ENCODE measurements around the gene PTTG1IP.
A peak's percentile ranks its signal among the peaks of the same experiment; 100 is the strongest.

The PTTG1IP gene

DNA sequence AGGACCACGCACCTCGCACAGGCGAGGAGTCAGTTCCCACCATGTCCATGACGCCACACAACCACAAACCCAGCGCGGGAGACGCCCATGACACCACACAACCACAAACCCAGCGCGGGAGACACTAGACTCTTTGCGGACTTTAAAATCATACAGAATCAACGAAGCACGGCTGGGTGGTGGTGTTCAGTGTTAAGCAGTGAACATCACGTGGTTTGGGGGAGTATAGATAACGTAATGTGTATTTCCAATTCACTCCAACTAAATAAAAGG lies 19.2 kb downstream of the PTTG1IP start:
- Histone ChIP-seq H3K27ac (ENCODE audit: insufficient read depth in 1 of 2, low read depth in 1 of 2, low read length in 2 of 2, poor library complexity in 1 of 2, severe bottlenecking in 2 of 2) (peak overlapping the region in 1 of 2 experiments; percentile 78), H3K4me1 (ENCODE audit: control extremely low read depth in 1 of 4, control insufficient read depth in 4 of 4, insufficient read depth in 4 of 4, low read length in 3 of 4) (peaks cover 6 to 68% (median 30%) of the 10 kb centered on the region in 4 experiments), H3K9me3 (ENCODE audit: control extremely low read depth in 1 of 5, control insufficient read depth in 4 of 5, insufficient read depth in 2 of 5, low read depth in 1 of 5, low read length in 4 of 5) (no peaks in the 10 kb centered on the region), H3K27me3 (replicated peaks in 2 of 5; ENCODE audit: control insufficient read depth in 4 of 5, insufficient read depth in 5 of 5, low read length in 4 of 5) (no peaks in the 10 kb centered on the region), H3K36me3 (ENCODE audit: control insufficient read depth in 4 of 4, insufficient read depth in 4 of 4, low read length in 3 of 4) (peaks cover 13 to 83% (median 66%) of the 10 kb centered on the region in 4 experiments), H3K4me3 (ENCODE audit: control insufficient read depth in 1 of 7, extremely low read depth in 1 of 7, insufficient read depth in 4 of 7, low read depth in 2 of 7, low read length in 6 of 7) (no peak overlapping the region)
- ChIA-PET POLR2A (interaction anchor here (0.8 to 1.3 kb wide), 3 partner anchors 8 to 34 kb away, joined by 3 to 5 read pairs (median 3); no protein-coding TSS in a partner anchor), CTCF (interaction anchor here (0.8 to 1.8 kb wide), 10 partner anchors 13 to 81 kb away, joined by 3 to 8 read pairs (median 3); partner anchors contain the start of gene PTTG1IP)
- peak in 2 of 3 donors; percentile 52 to 87 for DNase-seq
- no CpG with 5 or more reads among the region's 14 CpGs for WGBS (ENCODE audit: insufficient coverage)

DNA sequence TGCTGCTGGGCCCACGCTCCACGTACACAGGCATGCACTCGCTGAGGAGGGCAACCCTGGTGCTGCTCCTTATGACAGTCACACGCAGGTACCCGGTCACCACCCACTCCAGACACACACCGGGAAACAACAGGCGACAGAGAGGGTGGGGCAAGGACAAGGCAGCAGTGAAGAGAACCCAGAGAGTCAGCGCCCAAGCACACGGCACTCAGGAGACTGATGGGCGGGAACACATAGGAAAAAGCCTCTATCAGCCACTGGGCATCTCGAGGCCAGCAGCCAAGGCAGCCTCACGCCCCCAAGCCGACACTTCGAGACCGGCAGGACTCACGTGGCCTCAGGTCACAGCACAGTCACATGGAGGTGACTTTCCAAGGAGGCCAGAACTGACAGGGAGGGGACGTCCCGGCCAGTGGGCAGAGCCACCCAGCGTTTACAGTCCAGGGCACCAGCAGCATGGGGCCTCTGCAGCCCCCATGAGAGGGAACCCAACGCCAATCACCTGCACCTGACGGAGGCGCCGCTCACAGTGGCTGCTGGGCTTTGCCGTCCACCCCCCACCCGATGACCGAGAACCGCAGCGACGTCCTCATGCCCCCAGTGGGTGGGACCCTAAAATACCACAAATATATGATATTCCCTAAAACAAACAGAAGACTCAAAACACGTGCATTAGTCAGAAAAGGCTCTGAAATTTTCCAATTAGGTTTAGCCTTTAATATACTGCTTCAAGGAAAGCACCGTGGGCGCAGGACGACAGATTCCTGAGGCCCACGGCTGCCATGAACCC lies 19.7 kb downstream of the PTTG1IP start:
- peaks cover 13 to 83% (median 67%) of the 10 kb centered on the region in 4 experiments for H3K36me3 ChIP-seq (ENCODE audit: control insufficient read depth in 4 of 4, insufficient read depth in 4 of 4, low read length in 3 of 4)
- CTCF ChIA-PET, result interaction anchor here (0.8 to 1.8 kb wide), 7 partner anchors 14 to 55 kb away, joined by 3 to 8 read pairs (median 4); no protein-coding TSS in a partner anchor
- H3K9me3 ChIP-seq (ENCODE audit: control extremely low read depth in 1 of 5, control insufficient read depth in 4 of 5, insufficient read depth in 2 of 5, low read depth in 1 of 5, low read length in 4 of 5), result no peaks in the 10 kb centered on the region

DNA sequence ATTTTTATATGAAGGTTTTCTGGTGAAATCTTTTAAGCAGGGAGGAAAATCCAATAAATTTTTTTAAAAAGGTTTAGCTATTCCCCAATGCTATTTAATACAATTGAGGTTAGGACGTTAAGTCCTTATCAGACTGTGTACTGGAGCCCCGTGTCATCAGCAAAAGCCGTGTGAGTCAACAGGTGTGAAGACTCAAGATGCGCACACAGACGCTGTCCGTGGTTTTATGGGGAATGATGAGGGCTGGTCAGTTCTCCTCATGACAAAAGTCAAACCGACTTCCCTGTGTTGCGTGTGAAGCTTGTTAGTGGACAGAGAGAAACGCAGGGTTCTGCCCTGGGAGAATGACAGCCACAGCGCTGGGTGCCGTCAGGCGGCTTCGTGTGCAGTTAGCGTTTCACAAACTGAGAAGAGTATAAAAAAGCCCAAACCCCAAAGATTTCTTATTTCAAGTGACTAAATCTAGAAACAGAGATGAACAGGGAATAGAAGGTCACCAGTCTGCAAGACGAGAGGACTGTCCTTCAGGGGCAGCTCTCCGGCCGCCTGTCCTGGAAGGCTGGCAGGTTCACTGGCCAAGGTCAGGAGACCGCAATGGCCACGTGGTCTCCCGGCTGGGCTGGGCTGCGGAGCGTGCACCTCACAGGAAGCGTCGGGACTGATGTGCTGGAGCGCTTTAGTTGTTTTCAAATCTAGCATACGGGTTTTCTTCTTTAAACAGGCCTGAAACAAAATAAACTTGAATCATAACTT lies 22.4 kb downstream of the PTTG1IP start:
- H3K27ac ChIP-seq (ENCODE audit: insufficient read depth in 1 of 2, low read depth in 1 of 2, low read length in 2 of 2, poor library complexity in 1 of 2, severe bottlenecking in 2 of 2), result peak overlapping the region in 1 of 2 experiments; percentile 43
- no peaks in the 10 kb centered on the region for H3K9me3 ChIP-seq (ENCODE audit: control extremely low read depth in 1 of 5, control insufficient read depth in 4 of 5, insufficient read depth in 2 of 5, low read depth in 1 of 5, low read length in 4 of 5)
- ChIA-PET CTCF (interaction anchor here (1.0 to 2.1 kb wide), 5 partner anchors 10 to 32 kb away, joined by 3 to 7 read pairs (median 4); no protein-coding TSS in a partner anchor), POLR2A (interaction anchor here (0.9 to 1.2 kb wide), 2 partner anchors 9 to 12 kb away, joined by 3 read pairs; no protein-coding TSS in a partner anchor)
- H3K4me3 ChIP-seq (ENCODE audit: control insufficient read depth in 1 of 7, extremely low read depth in 1 of 7, insufficient read depth in 4 of 7, low read depth in 2 of 7, low read length in 6 of 7), result peak overlapping the region in 1 of 7 experiments; percentile 36
- no peaks in the 10 kb centered on the region for H3K27me3 ChIP-seq (replicated peaks in 2 of 5; ENCODE audit: control insufficient read depth in 4 of 5, insufficient read depth in 5 of 5, low read length in 4 of 5)
- WGBS (ENCODE audit: insufficient coverage), result 86% methylated on average over 20 of the region's 26 CpGs
- no peak for DNase-seq
- H3K4me1 ChIP-seq (ENCODE audit: control extremely low read depth in 1 of 4, control insufficient read depth in 4 of 4, insufficient read depth in 4 of 4, low read length in 3 of 4), result peaks cover 6 to 67% (median 40%) of the 10 kb centered on the region in 4 experiments
- H3K36me3 ChIP-seq (ENCODE audit: control insufficient read depth in 4 of 4, insufficient read depth in 4 of 4, low read length in 3 of 4), result peaks cover 11 to 75% (median 52%) of the 10 kb centered on the region in 4 experiments

More for the DNA sequence above, 19.7 kb downstream of the PTTG1IP start:
- H3K4me3 ChIP-seq (ENCODE audit: control insufficient read depth in 1 of 7, extremely low read depth in 1 of 7, insufficient read depth in 4 of 7, low read depth in 2 of 7, low read length in 6 of 7), result no peak overlapping the region
- H3K27me3 ChIP-seq (replicated peaks in 2 of 5; ENCODE audit: control insufficient read depth in 4 of 5, insufficient read depth in 5 of 5, low read length in 4 of 5), result no peaks in the 10 kb centered on the region
- POLR2A ChIA-PET, result interaction anchor here (0.5 kb wide), 1 partner anchor 13 kb away, joined by 3 read pairs; no protein-coding TSS in a partner anchor
- no peak for DNase-seq
- H3K27ac ChIP-seq (ENCODE audit: insufficient read depth in 1 of 2, low read depth in 1 of 2, low read length in 2 of 2, poor library complexity in 1 of 2, severe bottlenecking in 2 of 2), result peak overlapping the region in 1 of 2 experiments; percentile 78
- H3K4me1 ChIP-seq (ENCODE audit: control extremely low read depth in 1 of 4, control insufficient read depth in 4 of 4, insufficient read depth in 4 of 4, low read length in 3 of 4), result peaks cover 6 to 68% (median 30%) of the 10 kb centered on the region in 4 experiments
- 96% methylated on average over 30 of the region's 34 CpGs for WGBS (ENCODE audit: insufficient coverage)

GRCh38 chr21:44850208-44850800 lies 23.2 kb downstream of the PTTG1IP start:
- no peaks in the 10 kb centered on the region for H3K27me3 ChIP-seq (replicated peaks in 2 of 5; ENCODE audit: control insufficient read depth in 4 of 5, insufficient read depth in 5 of 5, low read length in 4 of 5)
- peaks cover 9 to 68% (median 46%) of the 10 kb centered on the region in 4 experiments for H3K36me3 ChIP-seq (ENCODE audit: control insufficient read depth in 4 of 4, insufficient read depth in 4 of 4, low read length in 3 of 4)
- no peaks in the 10 kb centered on the region for H3K9me3 ChIP-seq (ENCODE audit: control extremely low read depth in 1 of 5, control insufficient read depth in 4 of 5, insufficient read depth in 2 of 5, low read depth in 1 of 5, low read length in 4 of 5)
- peaks cover 6 to 67% (median 44%) of the 10 kb centered on the region in 4 experiments for H3K4me1 ChIP-seq (ENCODE audit: control extremely low read depth in 1 of 4, control insufficient read depth in 4 of 4, insufficient read depth in 4 of 4, low read length in 3 of 4)
- POLR2A ChIA-PET, result interaction anchor here (0.9 to 1.2 kb wide), 2 partner anchors 10 to 11 kb away, joined by 3 read pairs; no protein-coding TSS in a partner anchor
- H3K4me3 ChIP-seq (ENCODE audit: control insufficient read depth in 1 of 7, extremely low read depth in 1 of 7, insufficient read depth in 4 of 7, low read depth in 2 of 7, low read length in 6 of 7), result no peak overlapping the region
- CTCF ChIA-PET, result interaction anchor here (1.0 kb wide), 1 partner anchor 10 kb away, joined by 4 read pairs; no protein-coding TSS in a partner anchor
- WGBS (ENCODE audit: insufficient coverage), result 93% methylated on average over 16 of the region's 20 CpGs
- no peak overlapping the region for H3K27ac ChIP-seq (ENCODE audit: insufficient read depth in 1 of 2, low read depth in 1 of 2, low read length in 2 of 2, poor library complexity in 1 of 2, severe bottlenecking in 2 of 2)
- no peak for DNase-seq

GRCh38 chr21:44849616-44850130 lies 23.8 kb downstream of the PTTG1IP start:
- DNase-seq, result no peak
- Histone ChIP-seq H3K9me3 (ENCODE audit: control extremely low read depth in 1 of 5, control insufficient read depth in 4 of 5, insufficient read depth in 2 of 5, low read depth in 1 of 5, low read length in 4 of 5) (no peaks in the 10 kb centered on the region), H3K27ac (ENCODE audit: insufficient read depth in 1 of 2, low read depth in 1 of 2, low read length in 2 of 2, poor library complexity in 1 of 2, severe bottlenecking in 2 of 2) (no peak overlapping the region), H3K27me3 (replicated peaks in 2 of 5; ENCODE audit: control insufficient read depth in 4 of 5, insufficient read depth in 5 of 5, low read length in 4 of 5) (no peaks in the 10 kb centered on the region), H3K36me3 (ENCODE audit: control insufficient read depth in 4 of 4, insufficient read depth in 4 of 4, low read length in 3 of 4) (peaks cover 9 to 61% (median 43%) of the 10 kb centered on the region in 4 experiments), H3K4me3 (ENCODE audit: control insufficient read depth in 1 of 7, extremely low read depth in 1 of 7, insufficient read depth in 4 of 7, low read depth in 2 of 7, low read length in 6 of 7) (no peak overlapping the region), H3K4me1 (ENCODE audit: control extremely low read depth in 1 of 4, control insufficient read depth in 4 of 4, insufficient read depth in 4 of 4, low read length in 3 of 4) (peaks cover 6 to 64% (median 42%) of the 10 kb centered on the region in 4 experiments)
- ChIA-PET CTCF (no interaction called here), POLR2A (no interaction called here)
- 100% methylated on average over 5 of the region's 12 CpGs for WGBS (ENCODE audit: insufficient coverage)

GRCh38 chr21:44848821-44849521 lies 24.5 kb downstream of the PTTG1IP start:
- ChIA-PET CTCF (no interaction called here), POLR2A (interaction anchor here (0.7 to 2.8 kb wide), 2 partner anchors 25 to 28 kb away, joined by 3 to 7 read pairs; partner anchors contain the start of gene PTTG1IP)
- 99% methylated on average over 36 of the region's 36 CpGs for WGBS (ENCODE audit: insufficient coverage)
- H3K27ac ChIP-seq (ENCODE audit: insufficient read depth in 1 of 2, low read depth in 1 of 2, low read length in 2 of 2, poor library complexity in 1 of 2, severe bottlenecking in 2 of 2), result no peak overlapping the region
- peaks cover 9 to 54% (median 39%) of the 10 kb centered on the region in 4 experiments for H3K36me3 ChIP-seq (ENCODE audit: control insufficient read depth in 4 of 4, insufficient read depth in 4 of 4, low read length in 3 of 4)
- H3K4me3 ChIP-seq (ENCODE audit: control insufficient read depth in 1 of 7, extremely low read depth in 1 of 7, insufficient read depth in 4 of 7, low read depth in 2 of 7, low read length in 6 of 7), result no peak overlapping the region
- no peak for DNase-seq
- peaks cover 6 to 57% (median 38%) of the 10 kb centered on the region in 4 experiments for H3K4me1 ChIP-seq (ENCODE audit: control extremely low read depth in 1 of 4, control insufficient read depth in 4 of 4, insufficient read depth in 4 of 4, low read length in 3 of 4)
- H3K9me3 ChIP-seq (ENCODE audit: control extremely low read depth in 1 of 5, control insufficient read depth in 4 of 5, insufficient read depth in 2 of 5, low read depth in 1 of 5, low read length in 4 of 5), result no peaks in the 10 kb centered on the region
- no peaks in the 10 kb centered on the region for H3K27me3 ChIP-seq (replicated peaks in 2 of 5; ENCODE audit: control insufficient read depth in 4 of 5, insufficient read depth in 5 of 5, low read length in 4 of 5)
